ENCODE results near the gene RPUSD1.
"Not testable (repeated sequence)": the region's sequence is repeated elsewhere in the genome, so short reads cannot be mapped to it uniquely, and the experiment has no call there.

Gene RPUSD1

GRCh38 chr16:787978-788398 lies at the start of gene RPUSD1:
RPUSD1 (minus strand) TSS chr16:788381; CDS start chr16:787737, 644 bp downstream.
- DNase-seq (ENCODE audit: low spot score): no peak

- DNase-seq (ENCODE audit: low spot score): not testable (repeated sequence)
Measured at GRCh38 chr16:836822-837221, 48.6 kb upstream of the RPUSD1 start.

GRCh38 chr16:836221-836620 lies 48.0 kb upstream of the RPUSD1 start:
- DNase-seq (ENCODE audit: low spot score): no peak

GRCh38 chr16:835373-835772 lies 47.2 kb upstream of the RPUSD1 start:
- DNase-seq (ENCODE audit: low spot score): no peak

- no peak for DNase-seq (ENCODE audit: low spot score)
Measured at GRCh38 chr16:833411-833810, 45.2 kb upstream of the RPUSD1 start.

- no peak for DNase-seq (ENCODE audit: low spot score)
Measured at GRCh38 chr16:832652-833336, 44.6 kb upstream of the RPUSD1 start.

GRCh38 chr16:831571-832413 lies 43.6 kb upstream of the RPUSD1 start:
- no peak for DNase-seq (ENCODE audit: low spot score)

- no peak for DNase-seq (ENCODE audit: low spot score)
Measured at GRCh38 chr16:830871-831570, 42.8 kb upstream of the RPUSD1 start.

- no peak for DNase-seq (ENCODE audit: low spot score)
Measured at GRCh38 chr16:830107-830870, 42.1 kb upstream of the RPUSD1 start.

GRCh38 chr16:828891-829290 lies 40.7 kb upstream of the RPUSD1 start:
- no peak for DNase-seq (ENCODE audit: low spot score)

GRCh38 chr16:827513-827912 lies 39.3 kb upstream of the RPUSD1 start:
- DNase-seq (ENCODE audit: low spot score): no peak

- peak; percentile 55 for DNase-seq (ENCODE audit: low spot score)
Measured at GRCh38 chr16:825341-826061, 37.3 kb upstream of the RPUSD1 start.

- DNase-seq (ENCODE audit: low spot score): no peak
Measured at GRCh38 chr16:824601-825000, 36.4 kb upstream of the RPUSD1 start.

GRCh38 chr16:824194-824593 lies 36.0 kb upstream of the RPUSD1 start:
- DNase-seq (ENCODE audit: low spot score): no peak

GRCh38 chr16:822909-823297 lies 34.7 kb upstream of the RPUSD1 start:
- no peak for DNase-seq (ENCODE audit: low spot score)

- no peak for DNase-seq (ENCODE audit: low spot score)
Measured at GRCh38 chr16:822174-822908, 34.2 kb upstream of the RPUSD1 start.

- DNase-seq (ENCODE audit: low spot score): no peak
Measured at GRCh38 chr16:821751-822150, 33.6 kb upstream of the RPUSD1 start.

- DNase-seq (ENCODE audit: low spot score): no peak
Measured at GRCh38 chr16:820748-821147, 32.6 kb upstream of the RPUSD1 start.

GRCh38 chr16:820044-820408 lies 31.8 kb upstream of the RPUSD1 start:
- not testable (repeated sequence) for DNase-seq (ENCODE audit: low spot score)

- no peak for DNase-seq (ENCODE audit: low spot score)
Measured at GRCh38 chr16:819336-820043, 31.3 kb upstream of the RPUSD1 start.
